AG04449 (cell line): ENCODE measurements around the gene ELP4.

ENCODE experiments used
- CTCF ChIA-PET: fragments of 350-600 bp; formaldehyde crosslinking; extraction: SDS; loops from one replicate; lab custom pipeline; 2021; ENCODE audit warnings: antibody characterized with exemption; lab: Yijun Ruan, JAX
- POLR2A ChIA-PET: fragments of 400-600, 350-600 bp; formaldehyde crosslinking; extraction: SDS; loops from one replicate; lab custom pipeline; 2020; ENCODE audit warnings: antibody characterized with exemption, inconsistent platforms; lab: Yijun Ruan, JAX
- DNase-seq: peaks from one replicate; pipeline ENCODE4 v3.0.0-alpha.2; 2010; ENCODE audit warnings: low read depth, low spot score
- H3K4me3 ChIP-seq: 2 replicates; pipeline ENCODE4 v1.5.1; 2011; ENCODE audit warnings: low read depth, mild to moderate bottlenecking, control low read depth, low read length
- CTCF ChIP-seq: IDR thresholded peaks from one replicate; pipeline ENCODE4 v1.5.1; 2011; ENCODE audit warnings: mild to moderate bottlenecking, moderate library complexity, low read length, control low read depth, inconsistent platforms; ENCODE audit not compliant: insufficient read depth; ENCODE audit errors: missing control alignments

The ELP4 gene

DNA sequence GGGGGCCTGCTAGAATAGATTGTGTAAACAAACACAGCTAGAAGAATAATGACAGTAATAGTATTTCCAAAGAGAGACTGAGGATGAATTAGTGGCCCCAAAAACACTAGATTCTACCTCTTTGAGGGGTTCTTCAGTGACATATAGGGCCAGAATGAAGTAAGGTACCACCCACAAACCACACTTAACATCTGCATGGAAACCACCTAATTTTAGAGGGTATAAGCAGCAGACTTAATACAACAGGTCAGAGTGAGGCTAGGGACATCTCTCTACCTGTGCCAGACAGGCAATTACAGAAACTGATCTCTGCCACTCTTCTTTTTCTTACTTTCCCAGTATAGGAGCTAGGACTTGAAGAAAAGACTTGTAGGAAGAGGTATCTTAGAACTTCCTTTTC lies 20.1 kb downstream of the ELP4 start:
- no peak for DNase-seq
- no peak for TF ChIP-seq CTCF
- ChIA-PET CTCF (interaction anchor here (1.7 kb wide), 1 partner anchor 429 kb away, joined by 5 read pairs; no protein-coding TSS in a partner anchor), POLR2A (no interaction called here)
- H3K4me3 ChIP-seq: no peak overlapping the region

GRCh38 chr11:31531293-31531692 lies 21.7 kb downstream of the ELP4 start:
- ChIA-PET CTCF (interaction anchor here (1.7 kb wide), 1 partner anchor 427 kb away, joined by 5 read pairs; no protein-coding TSS in a partner anchor), POLR2A (no interaction called here)
- DNase-seq: no peak
- H3K4me3 ChIP-seq: no peak overlapping the region
- TF ChIP-seq CTCF: no peak

- ChIA-PET POLR2A (no interaction called here), CTCF (interaction anchor here (0.8 kb wide), 1 partner anchor 423 kb away, joined by 3 read pairs; no protein-coding TSS in a partner anchor)
- TF ChIP-seq CTCF: no peak
- DNase-seq: no peak
- no peak overlapping the region for H3K4me3 ChIP-seq
These were observed 25.9 kb downstream of the ELP4 start for GRCh38 chr11:31535479-31535878.

GRCh38 chr11:31542862-31543261 lies 33.3 kb downstream of the ELP4 start:
- no peak overlapping the region for H3K4me3 ChIP-seq
- TF ChIP-seq CTCF: no peak
- CTCF ChIA-PET: no interaction called here
- no peak for DNase-seq
- POLR2A ChIA-PET: no interaction called here

DNA sequence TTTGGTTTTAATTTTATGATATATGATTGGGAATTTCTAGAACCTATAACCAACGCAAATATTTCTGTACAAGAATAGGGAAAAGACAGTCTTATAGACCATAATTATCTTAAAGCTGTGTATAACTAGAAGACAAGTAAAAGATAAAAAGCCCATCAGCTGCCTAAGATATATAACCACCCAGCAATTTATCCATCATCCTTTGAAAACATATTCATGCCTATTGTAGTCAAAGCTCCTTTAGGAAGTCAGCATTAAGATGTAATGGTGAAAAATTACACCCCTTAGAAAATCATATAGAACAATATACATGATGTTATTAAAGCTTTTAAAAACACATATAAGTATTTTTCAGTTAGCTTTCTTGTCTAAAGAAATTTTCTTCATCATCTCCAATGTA lies 46.4 kb downstream of the ELP4 start:
- POLR2A ChIA-PET: no interaction called here
- no peak for TF ChIP-seq CTCF
- CTCF ChIA-PET: interaction anchor here (1.0 kb wide), 1 partner anchor 403 kb away, joined by 3 read pairs; no protein-coding TSS in a partner anchor

DNA sequence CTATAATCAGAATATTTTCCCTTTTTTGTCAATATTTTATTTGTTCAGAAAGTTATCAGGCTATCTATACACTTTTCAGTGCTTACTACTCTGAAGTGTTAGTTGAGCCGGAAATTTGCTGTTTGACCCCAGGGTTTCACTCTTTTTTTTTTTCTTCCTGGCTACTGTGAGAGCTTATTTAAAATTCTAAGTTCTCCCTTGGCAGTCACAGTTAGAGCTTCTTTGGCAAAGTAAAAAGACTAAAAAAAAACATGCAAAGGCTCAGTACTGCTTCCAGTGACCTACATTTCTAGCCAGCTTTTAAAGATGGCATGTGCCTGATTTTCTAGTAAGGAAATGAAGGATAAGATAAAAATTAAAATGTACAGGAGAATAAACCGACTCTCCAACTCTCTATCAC lies 48.4 kb downstream of the ELP4 start:
- ChIA-PET POLR2A (no interaction called here), CTCF (no interaction called here)
- no peak overlapping the region for H3K4me3 ChIP-seq
- DNase-seq: no peak
- no peak for TF ChIP-seq CTCF

More for the DNA sequence above, 46.4 kb downstream of the ELP4 start:
- no peak overlapping the region for H3K4me3 ChIP-seq
- DNase-seq: no peak
